GM06990 (cell line): ENCODE results near the gene ATP2B2.

Experiments used
- DNase-seq: peaks from one replicate; pipeline ENCODE4 v3.0.0-alpha.2; 2011; ENCODE audit not compliant: insufficient read length; ENCODE audit errors: extremely low read depth
- H3K27me3 ChIP-seq: replicated peaks from 2 replicates; pipeline ENCODE4 v1.6.0; 2011; ENCODE audit warnings: low read length; ENCODE audit not compliant: control insufficient read depth, insufficient read depth
- H3K36me3 ChIP-seq: 2 replicates; pipeline ENCODE4 v1.5.1; 2011; ENCODE audit warnings: low read length; ENCODE audit not compliant: control insufficient read depth, insufficient read depth
- H3K4me3 ChIP-seq: replicated peaks from 2 replicates; pipeline ENCODE4 v1.5.1; 2011; ENCODE audit warnings: low read depth, mild to moderate bottlenecking, control low read depth, low read length
- TF ChIP-seq, protein P1 (sequence below): IDR thresholded peaks from 2 replicates; pipeline ENCODE4 v1.5.1; 2011; ENCODE audit warnings: low read length, control low read depth, mild to moderate bottlenecking, inconsistent platforms; ENCODE audit not compliant: insufficient read depth, poor library complexity, severe bottlenecking

ATP2B2 gene

DNA sequence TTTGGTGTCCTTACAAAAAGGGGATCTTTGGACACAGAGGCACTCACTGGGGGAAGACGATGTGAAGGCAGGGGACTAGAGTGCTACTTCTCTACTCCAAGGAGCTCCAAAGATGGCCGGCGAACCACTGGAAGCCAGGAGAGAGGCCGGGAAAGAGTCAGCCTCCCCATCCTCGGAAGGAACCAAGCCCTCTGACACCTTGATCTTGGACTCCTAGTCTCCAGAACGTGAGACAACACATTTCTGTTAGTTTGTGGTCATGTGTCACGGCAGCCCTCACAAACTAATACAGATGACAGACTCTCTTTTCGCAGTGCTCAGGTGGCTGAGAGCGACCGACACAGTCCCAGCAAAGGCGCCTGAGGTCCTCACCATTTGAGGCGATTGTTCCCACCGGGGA is 24.4 kb upstream of the ATP2B2 start:
- H3K27me3 ChIP-seq = no peaks in the 10 kb centered on the region; the same call in 1 of the 2 replicates
- TF ChIP-seq, protein P1, sequence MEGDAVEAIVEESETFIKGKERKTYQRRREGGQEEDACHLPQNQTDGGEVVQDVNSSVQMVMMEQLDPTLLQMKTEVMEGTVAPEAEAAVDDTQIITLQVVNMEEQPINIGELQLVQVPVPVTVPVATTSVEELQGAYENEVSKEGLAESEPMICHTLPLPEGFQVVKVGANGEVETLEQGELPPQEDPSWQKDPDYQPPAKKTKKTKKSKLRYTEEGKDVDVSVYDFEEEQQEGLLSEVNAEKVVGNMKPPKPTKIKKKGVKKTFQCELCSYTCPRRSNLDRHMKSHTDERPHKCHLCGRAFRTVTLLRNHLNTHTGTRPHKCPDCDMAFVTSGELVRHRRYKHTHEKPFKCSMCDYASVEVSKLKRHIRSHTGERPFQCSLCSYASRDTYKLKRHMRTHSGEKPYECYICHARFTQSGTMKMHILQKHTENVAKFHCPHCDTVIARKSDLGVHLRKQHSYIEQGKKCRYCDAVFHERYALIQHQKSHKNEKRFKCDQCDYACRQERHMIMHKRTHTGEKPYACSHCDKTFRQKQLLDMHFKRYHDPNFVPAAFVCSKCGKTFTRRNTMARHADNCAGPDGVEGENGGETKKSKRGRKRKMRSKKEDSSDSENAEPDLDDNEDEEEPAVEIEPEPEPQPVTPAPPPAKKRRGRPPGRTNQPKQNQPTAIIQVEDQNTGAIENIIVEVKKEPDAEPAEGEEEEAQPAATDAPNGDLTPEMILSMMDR = no peak
- H3K36me3 ChIP-seq = no peaks in the 10 kb centered on the region
- no peak for DNase-seq
- H3K4me3 ChIP-seq = no peak overlapping the region

DNA sequence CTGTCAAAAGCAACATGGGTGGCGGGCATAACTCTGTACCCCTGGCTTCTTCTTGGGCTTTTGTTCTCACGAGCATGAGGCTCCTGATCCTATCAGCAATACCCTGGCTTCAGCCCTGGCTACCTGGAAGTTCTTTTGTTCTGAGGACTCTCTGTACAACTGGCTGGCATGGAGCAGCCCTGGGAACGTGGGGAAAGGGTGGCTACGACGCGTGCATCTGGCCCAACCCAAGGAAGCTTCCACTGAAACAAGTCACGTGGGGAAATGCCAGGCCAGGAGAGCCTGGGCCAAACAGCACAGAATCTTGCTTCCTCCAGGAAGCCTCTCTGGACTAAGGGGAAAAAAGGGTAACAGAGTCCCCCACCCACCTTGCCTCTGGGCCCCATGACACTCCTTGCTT is 22.7 kb upstream of the ATP2B2 start:
- TF ChIP-seq, protein P1 = no peak

DNA sequence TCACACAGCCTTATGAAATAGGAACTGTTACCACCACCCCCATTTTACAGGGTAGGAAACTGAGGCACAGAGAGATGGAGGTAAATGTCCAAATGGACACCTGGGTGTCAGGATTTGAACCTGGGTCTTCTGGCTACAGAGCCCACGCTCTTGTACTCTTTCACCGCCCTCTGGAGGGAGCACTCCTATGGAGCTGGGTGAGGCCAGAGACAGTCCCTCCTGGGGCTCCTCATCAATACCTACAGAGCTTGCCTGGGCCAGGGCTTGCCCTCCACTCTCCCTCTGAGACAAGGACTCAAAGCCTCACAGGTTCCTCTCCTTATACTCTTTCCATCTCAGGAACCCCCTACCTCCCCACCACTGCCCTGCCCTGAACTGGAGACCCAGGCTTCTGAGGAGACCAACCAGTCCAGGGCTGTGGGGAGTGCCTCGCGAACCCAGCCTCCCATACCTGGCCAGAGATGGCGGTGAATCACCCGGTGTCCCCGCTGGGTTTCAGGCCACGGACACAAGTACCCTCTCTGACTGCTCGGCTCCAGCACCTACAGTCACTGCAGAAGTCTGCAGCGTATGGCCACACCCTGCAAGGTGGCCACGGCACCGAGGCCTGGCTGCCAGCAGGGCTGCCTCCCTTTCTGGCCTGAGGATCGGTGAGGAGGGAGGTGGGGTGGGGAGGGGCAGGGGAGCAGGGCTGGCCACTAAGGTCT is 22.1 kb upstream of the ATP2B2 start:
- H3K27me3 ChIP-seq = peaks cover 2% of the 10 kb centered on the region

More for the DNA sequence above, 22.7 kb upstream of the ATP2B2 start:
- H3K36me3 ChIP-seq = no peaks in the 10 kb centered on the region
- DNase-seq = no peak
- H3K4me3 ChIP-seq = no peak overlapping the region
- peaks cover 2% of the 10 kb centered on the region for H3K27me3 ChIP-seq

DNA sequence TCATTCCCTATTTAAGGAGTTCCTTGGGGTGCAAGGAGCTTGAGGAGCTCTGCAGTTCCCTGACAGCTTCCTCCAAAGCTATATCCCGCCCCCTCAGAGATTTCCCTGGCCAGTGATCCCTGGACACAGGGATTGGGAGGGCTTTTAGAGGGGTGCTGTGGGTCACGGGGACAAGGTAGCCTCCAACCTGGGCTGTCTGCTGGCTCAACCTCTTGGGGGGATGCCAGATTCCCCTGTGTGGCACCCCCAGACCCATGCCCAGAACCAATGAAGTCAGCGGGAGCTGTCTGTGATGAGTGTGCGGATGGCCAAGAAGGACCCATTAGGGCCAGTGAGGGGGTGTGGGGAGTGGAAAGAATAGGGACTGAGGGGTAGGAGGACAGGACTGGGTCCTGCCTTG is 21.0 kb upstream of the ATP2B2 start:
- H3K27me3 ChIP-seq = peaks cover 4% of the 10 kb centered on the region
- H3K36me3 ChIP-seq = no peaks in the 10 kb centered on the region
- TF ChIP-seq, protein P1 = no peak

More for the DNA sequence above, 22.1 kb upstream of the ATP2B2 start:
- H3K36me3 ChIP-seq = no peaks in the 10 kb centered on the region
- no peak overlapping the region for H3K4me3 ChIP-seq
- TF ChIP-seq, protein P1 = no peak
- no peak for DNase-seq

DNA sequence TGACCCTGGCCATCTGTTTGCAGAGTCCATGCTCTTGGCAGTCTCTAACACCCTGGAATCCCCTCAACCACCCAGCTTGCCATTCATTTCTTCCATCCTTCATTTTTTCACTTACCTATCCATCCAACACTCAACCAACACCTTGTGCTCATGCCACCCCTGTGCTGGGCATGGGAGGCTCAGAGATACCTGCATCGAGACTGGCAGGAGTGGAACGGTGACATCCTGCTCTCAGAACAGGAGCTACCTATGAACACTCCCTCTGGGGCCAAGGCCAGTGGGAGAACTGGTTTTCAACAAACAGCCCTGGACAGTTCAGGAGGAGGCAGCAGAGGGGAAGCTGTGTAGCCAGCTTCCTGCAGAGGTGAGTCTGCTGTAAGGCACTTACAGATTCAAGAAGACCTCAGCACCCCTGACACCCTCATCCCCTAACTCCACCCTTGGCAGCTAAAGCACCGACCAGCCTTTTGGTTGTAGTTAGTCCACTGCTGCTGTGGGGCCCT is 19.5 kb upstream of the ATP2B2 start:
- Histone ChIP-seq H3K27me3 (peaks cover 4% of the 10 kb centered on the region), H3K4me3 (no peak overlapping the region), H3K36me3 (no peaks in the 10 kb centered on the region)
- DNase-seq = no peak
- TF ChIP-seq, protein P1 = no peak

More for the DNA sequence above, 21.0 kb upstream of the ATP2B2 start:
- no peak for DNase-seq
- H3K4me3 ChIP-seq = no peak overlapping the region
